Sigmoid colon (tissue), 4 donors: ENCODE data around the gene PTPN14.
"Not testable (repeated sequence)": the region's sequence is repeated elsewhere in the genome, so short reads cannot be mapped to it uniquely, and the experiment has no call there.

Experiments used
- CTCF ChIP-seq, 4 experiments: fragments of 450-650 bp in 3 of 4; fragments of 200-600 bp in 1 of 4; IDR thresholded peaks; one replicate each; pipeline ENCODE4 v1.5.1; 2016 to 2019; ENCODE audit warnings: antibody characterized with exemption in 4 of 4, mild to moderate bottlenecking in 3 of 4, moderate library complexity in 2 of 4
- EP300 ChIP-seq, 4 donors: sonication (generic); formaldehyde crosslinking; IDR thresholded peaks; one replicate each; pipeline ENCODE4 v1.6.1; 2017; ENCODE audit warnings: antibody characterized with exemption in 4 of 4
- POLR2A ChIP-seq, 2 donors: fragments of 450-650 bp; IDR thresholded peaks; one replicate each; pipeline ENCODE4 v1.6.1; 2016; ENCODE audit warnings: antibody characterized with exemption in 2 of 2, mild to moderate bottlenecking in 2 of 2, moderate library complexity in 2 of 2
- POLR2AphosphoS5 ChIP-seq, 4 donors: sonication (generic); formaldehyde crosslinking; IDR thresholded peaks; one replicate each; pipeline ENCODE4 v1.6.1; 2017; ENCODE audit warnings: antibody characterized with exemption in 4 of 4

DNA sequence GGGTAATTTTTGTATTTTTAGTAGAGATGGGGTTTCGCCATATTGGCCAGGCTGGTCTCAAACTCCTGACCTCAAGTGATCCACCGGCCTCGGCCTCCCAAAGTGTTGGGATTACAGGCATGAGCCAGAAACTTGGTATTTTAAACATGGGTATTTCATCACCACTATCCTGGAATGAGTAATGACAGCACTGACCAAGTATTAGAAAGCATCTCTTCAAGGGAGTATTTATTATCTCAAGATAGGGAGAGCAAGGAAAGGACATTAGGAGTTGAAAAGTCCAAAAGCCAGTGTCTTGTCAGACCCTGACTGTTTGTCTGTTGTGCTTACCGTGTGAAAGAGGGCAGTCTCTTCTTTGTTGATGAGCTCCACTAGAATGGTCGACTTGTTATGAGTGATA is 156.8 kb downstream of the PTPN14 start:
- not testable (repeated sequence) for TF ChIP-seq POLR2A, CTCF, EP300, POLR2AphosphoS5 (IDR thresholded peaks at IDR 0.05)
